SK-N-MC (cell line): ENCODE results near the gene RASSF7.

Experiments used
- EZH2 ChIP-seq: fragments of 200-600 bp; sonication (generic); IDR thresholded peaks from one replicate; pipeline ENCODE4 v1.6.1; 2017; ENCODE audit warnings: antibody characterized with exemption
- POLR2AphosphoS5 ChIP-seq: IDR thresholded peaks from 2 replicates; pipeline ENCODE4 v1.6.1; 2012; ENCODE audit warnings: mild to moderate bottlenecking, low read depth, low read length, borderline replicate concordance

GRCh38 chr11:538431-539051, 22.2 kb upstream of the RASSF7 start:
- TF ChIP-seq EZH2 (no peak), POLR2AphosphoS5 (no peak)
